Heart left ventricle (tissue), 16 donors: Measurements from ENCODE around the gene CEP170B. TPM values are rescaled to one million over a fixed set of nuclear protein-coding genes. Genes with fewer than 3 reads are reported as not detected.

ENCODE experiments used
- ATAC-seq, 4 donors: fragments of 200-7000 bp; cut with Tn5 transposase; one replicate each; pipeline ENCODE4 v1.9.1; 2020 to 2022; ENCODE audit warnings: moderate library complexity in 4 of 4, mild to moderate bottlenecking in 3 of 4, moderate number of reproducible peaks in 1 of 4
- DNase-seq, 5 donors: peaks; one replicate each; pipeline ENCODE4 v3.0.0-alpha.2; 2020
- H3K27ac ChIP-seq, 12 donors: fragments of 200-600 bp; sonication (generic) in 4 of 12; one replicate each; pipeline versions ENCODE4 v1.5.0 to v1.8.0; 2016 to 2022; ENCODE audit warnings: mild to moderate bottlenecking in 2 of 12
- H3K27me3 ChIP-seq, 9 donors: fragments of 200-600 bp; sonication (generic) in 2 of 9; one replicate each; pipeline versions ENCODE4 v1.5.1 to v1.8.0; 2016 to 2022; ENCODE audit warnings: mild to moderate bottlenecking in 3 of 9
- H3K36me3 ChIP-seq, 9 donors: fragments of 200-600 bp; sonication (generic) in 2 of 9; one replicate each; pipeline versions ENCODE4 v1.5.0 to v1.8.0; 2018 to 2022; ENCODE audit warnings: mild to moderate bottlenecking in 2 of 9
- H3K4me1 ChIP-seq, 12 donors: fragments of 200-600 bp; sonication (generic) in 4 of 12; one replicate each; pipeline versions ENCODE4 v1.5.0 to v1.8.0; 2016 to 2022; ENCODE audit warnings: mild to moderate bottlenecking in 3 of 12
- H3K4me3 ChIP-seq, 12 donors: fragments of 200-600 bp; sonication (generic) in 4 of 12; one replicate each; pipeline versions ENCODE4 v1.5.0 to v1.8.0; 2017 to 2022; ENCODE audit warnings: mild to moderate bottlenecking in 9 of 12, moderate library complexity in 4 of 12
- H3K9me3 ChIP-seq, 12 donors: fragments of 200-600 bp; sonication (generic) in 4 of 12; one replicate each; pipeline versions ENCODE4 v1.5.0 to v1.8.0; 2016 to 2022; ENCODE audit warnings: mild to moderate bottlenecking in 1 of 12
- POLR2A ChIP-seq, 2 donors: fragments of 450-650 bp; IDR thresholded peaks; one replicate each; pipeline ENCODE4 v1.6.1; 2017; ENCODE audit warnings: antibody characterized with exemption in 2 of 2, mild to moderate bottlenecking in 2 of 2, moderate library complexity in 2 of 2
- WGBS, 4 donors: extraction: QIAGEN DNeasy Blood & Tissue Kit in 2 of 4; methylation state at CpG; one replicate each; pipeline versions ENCODE4 v1.1.5 to v1.1.7; 2013 to 2018; 5-methylcytosine and 5-hydroxymethylcytosine counted together
- intact Hi-C, 10 donors: fragments of 100-400 bp; cut with DNase I; formaldehyde crosslinking; loops; one replicate each; pipeline versions ENCODE4 v1.11.1 to v1.14.2; 2022
- polyA plus RNA-seq, 2 donors: library from polyadenylated mRNA; stranded (reverse); fragments of 200-250 nt; gene quantifications; one replicate each; pipeline ENCODE4 v1.2.3, GENCODE V29; 2013
- total RNA-seq, 9 donors: library from RNA; depleted of rRNA in 2 of 9; stranded (reverse); fragments of >200 nt in 2 of 9; fragmentation: NEBNext Ultra II Directional in 3 of 9; extraction: Animal tissue kit (Norgen Biotek cat#: 25700) in 3 of 9; gene quantifications; one replicate each; pipeline versions ENCODE4 v1.1.0 to v1.2.4, GENCODE V29; 2016 to 2023
- TF ChIP-seq, protein P1 (sequence below), 12 donors: fragments of 200-600 bp; sonication (generic) in 4 of 12; IDR thresholded peaks; one replicate each; pipeline versions ENCODE4 v1.5.0 to v1.8.0; 2018 to 2022; ENCODE audit warnings: antibody characterized with exemption in 12 of 12, mild to moderate bottlenecking in 5 of 12
- donor health status: ischemic (EF 13 %, LVEDD 7.1; RV severe dilation, severe dysfunction).
- donor health status: healthy with polysubstance abuse.
- donor health status: DM: no; HTN: yes; CAD: no.
- donor health status: DM: no; HTN: no; CAD: no.
- donor health status: ischemic (EF 25% LVEDD 6.9; RV normal size, moderate dysfunction).
- donor health status: ischemic (EF 25% LVEDD 5.7; RV mildly dilated, moderate dysfunction).
- donor health status: healthy.
- donor health status: DM: yes; HTN: yes; CAD: no.
- donor health status: ischemic (EF 35%, LVEDD 5.7; RV mildly dilated, moderate dysfunction).
- donor health status: nonischemic (EF 11% LVEDD 7.7; RV severe dilation, severe dysfunction).
- donor health status: DM: yes; HTN: yes; CAD: no.
- donor health status: PGD.
- donor health status: ischemic (EF 29% LVEDD 5.4; RV normal size, mild dysfunction).
- donor health status: nonischemic (EF 23%, LVEDD 6.1; RV moderate dilation, normal function).

Gene CEP170B
- total and polyA plus RNA-seq, 11 donors = 7.5 to 21.9 (median 12.5) TPM

DNA sequence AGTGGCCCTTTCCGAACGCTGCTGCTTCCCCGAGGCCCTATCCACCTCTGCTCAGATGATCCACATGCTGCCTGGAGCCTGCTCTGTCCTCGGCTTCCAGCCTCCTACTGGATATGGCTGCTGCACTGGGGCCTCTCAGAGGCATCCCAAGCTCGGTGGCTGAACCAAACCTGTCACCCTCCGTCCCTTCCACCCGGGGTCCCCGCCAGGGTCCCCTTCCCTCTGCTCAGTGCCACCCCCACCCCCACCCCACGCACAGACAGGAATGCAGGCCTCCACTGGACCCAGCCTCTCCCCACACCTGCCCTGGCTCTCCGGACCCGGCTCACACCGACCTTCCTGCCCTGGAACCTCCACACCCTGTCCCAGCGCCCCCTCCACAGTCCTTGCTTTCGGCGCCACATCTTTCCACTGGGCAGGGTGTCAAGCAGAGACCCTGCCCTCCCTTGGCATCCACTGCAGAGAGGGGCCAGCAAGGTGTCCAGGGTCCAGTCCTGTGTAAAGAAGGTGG lies 6.1 kb downstream of the CEP170B start:
- intact Hi-C loops = no loop called here
- Histone ChIP-seq H3K27me3 (peaks cover 0 to 3% (median 0%) of the 10 kb centered on the region in 9 donors), H3K36me3 (peaks cover 0 to 8% (median 0%) of the 10 kb centered on the region in 9 donors), H3K9me3 (no peaks in the 10 kb centered on the region), H3K4me1 (peaks cover 2 to 19% (median 9%) of the 10 kb centered on the region in 12 donors), H3K4me3 (no peak overlapping the region), H3K27ac (no peak overlapping the region)
- 78 to 88% (median 84%) methylated on average over 13 to 15 of the region's 15 CpGs for WGBS, 4 donors
- DNase-seq = peak in 1 of 5 donors; percentile 19
- no peak for ATAC-seq
- TF ChIP-seq, protein P1, sequence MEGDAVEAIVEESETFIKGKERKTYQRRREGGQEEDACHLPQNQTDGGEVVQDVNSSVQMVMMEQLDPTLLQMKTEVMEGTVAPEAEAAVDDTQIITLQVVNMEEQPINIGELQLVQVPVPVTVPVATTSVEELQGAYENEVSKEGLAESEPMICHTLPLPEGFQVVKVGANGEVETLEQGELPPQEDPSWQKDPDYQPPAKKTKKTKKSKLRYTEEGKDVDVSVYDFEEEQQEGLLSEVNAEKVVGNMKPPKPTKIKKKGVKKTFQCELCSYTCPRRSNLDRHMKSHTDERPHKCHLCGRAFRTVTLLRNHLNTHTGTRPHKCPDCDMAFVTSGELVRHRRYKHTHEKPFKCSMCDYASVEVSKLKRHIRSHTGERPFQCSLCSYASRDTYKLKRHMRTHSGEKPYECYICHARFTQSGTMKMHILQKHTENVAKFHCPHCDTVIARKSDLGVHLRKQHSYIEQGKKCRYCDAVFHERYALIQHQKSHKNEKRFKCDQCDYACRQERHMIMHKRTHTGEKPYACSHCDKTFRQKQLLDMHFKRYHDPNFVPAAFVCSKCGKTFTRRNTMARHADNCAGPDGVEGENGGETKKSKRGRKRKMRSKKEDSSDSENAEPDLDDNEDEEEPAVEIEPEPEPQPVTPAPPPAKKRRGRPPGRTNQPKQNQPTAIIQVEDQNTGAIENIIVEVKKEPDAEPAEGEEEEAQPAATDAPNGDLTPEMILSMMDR (IDR thresholded peaks at IDR 0.05) = no peak
- no peak for TF ChIP-seq POLR2A (IDR thresholded peaks at IDR 0.05)

DNA sequence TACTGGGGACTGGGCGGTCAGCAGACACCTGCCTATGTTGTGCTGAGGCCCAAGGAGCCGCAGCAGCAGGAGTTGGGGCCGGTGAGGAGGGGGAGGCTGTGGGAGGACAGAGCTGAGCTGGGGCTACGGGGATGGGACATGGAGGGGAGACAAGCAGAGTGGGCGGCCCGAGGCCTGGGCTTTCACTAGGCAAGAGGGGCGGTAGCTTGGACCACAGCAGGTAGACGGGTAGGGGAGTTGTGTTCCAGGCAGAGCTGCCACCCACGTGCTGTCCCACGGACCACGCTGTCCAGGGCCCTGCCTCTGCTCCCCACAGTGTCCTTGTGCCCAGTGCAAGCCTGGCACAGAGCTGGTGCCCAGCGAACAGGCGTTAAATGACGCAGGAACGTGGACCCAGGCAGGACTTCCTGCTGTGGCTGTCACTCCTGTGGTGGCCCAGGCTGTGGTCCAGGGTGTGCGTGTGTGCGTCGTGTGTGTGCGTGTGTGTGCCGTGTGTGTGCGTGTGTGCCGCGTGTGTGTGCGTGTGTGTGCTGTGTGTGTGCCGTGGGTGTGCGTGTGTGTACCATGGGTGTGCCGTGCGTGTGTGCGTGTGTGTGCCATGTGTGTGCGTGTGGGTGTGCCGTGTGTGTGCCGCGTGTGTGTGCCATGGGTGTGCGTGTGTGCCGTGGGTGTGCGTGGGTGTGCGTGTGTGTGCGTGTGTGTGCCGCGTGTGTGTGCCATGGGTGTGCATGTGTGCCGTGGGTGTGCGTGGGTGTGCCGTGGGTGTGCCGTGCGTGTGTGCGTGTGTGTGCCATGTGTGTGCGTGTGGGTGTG lies 6.8 kb downstream of the CEP170B start:
- Histone ChIP-seq H3K9me3 (no peaks in the 10 kb centered on the region), H3K4me3 (no peak overlapping the region), H3K4me1 (peaks cover 0 to 12% (median 4%) of the 10 kb centered on the region in 12 donors), H3K36me3 (peaks cover 0 to 8% (median 0%) of the 10 kb centered on the region in 9 donors), H3K27me3 (no peaks in the 10 kb centered on the region), H3K27ac (no peak overlapping the region)
- ATAC-seq (no peak), DNase-seq (peak in 1 of 5 donors; percentile 26)
- WGBS, 4 donors = 87 to 93% (median 90%) methylated on average over 46 to 47 of the region's 47 CpGs
- intact Hi-C loops = no loop called here
- TF ChIP-seq, protein P1 (IDR thresholded peaks at IDR 0.05) = no peak
- TF ChIP-seq POLR2A (IDR thresholded peaks at IDR 0.05) = no peak

DNA sequence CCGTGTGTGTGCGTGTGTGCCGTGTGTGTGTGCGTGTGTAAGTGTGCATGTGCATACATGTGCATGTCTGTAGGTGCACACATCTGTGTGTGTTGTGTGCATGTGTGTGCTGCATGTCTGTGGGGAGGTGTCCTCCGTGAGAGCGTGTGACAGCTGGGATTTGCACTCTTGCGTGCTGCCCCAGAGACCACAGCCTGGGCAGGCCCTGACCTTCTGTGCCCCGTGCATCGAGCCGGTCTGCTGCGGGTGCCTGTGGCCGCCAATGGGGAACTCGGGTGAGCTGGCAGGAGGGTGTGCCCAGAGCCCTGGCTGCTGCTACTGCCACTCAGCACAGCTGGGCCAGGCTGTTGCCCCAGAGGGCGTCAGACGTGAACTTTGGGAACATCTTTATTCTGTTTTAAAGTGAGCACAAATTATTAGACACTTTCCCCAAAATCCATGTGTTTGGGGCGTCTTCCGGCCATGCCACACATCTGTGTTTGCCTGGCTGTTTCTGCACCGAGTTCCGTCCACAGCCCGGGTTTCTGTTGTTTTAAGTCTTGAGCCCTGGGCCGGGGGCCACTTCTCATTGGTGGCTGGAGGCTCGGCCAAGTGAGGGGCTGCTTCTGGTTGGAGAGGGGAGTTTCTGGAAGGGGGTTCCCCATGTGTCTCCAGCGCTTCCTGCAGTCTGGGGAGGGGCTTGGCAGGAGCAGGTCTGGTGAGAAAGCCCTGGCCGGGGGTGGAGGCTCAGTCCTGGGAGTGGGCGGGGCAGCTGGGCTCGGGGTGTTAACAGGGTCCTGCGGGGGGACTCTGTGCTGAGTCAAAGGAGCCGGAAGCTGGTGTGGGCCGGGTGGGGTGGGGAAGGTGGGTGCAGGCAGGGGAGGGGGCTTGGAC lies 7.6 kb downstream of the CEP170B start:
- H3K36me3 ChIP-seq = peaks cover 0 to 8% (median 0%) of the 10 kb centered on the region in 9 donors
- peak overlapping the region in 1 of 12 donors; percentile 13 for H3K4me3 ChIP-seq
- H3K4me1 ChIP-seq = peaks cover 0 to 6% (median 4%) of the 10 kb centered on the region in 12 donors
- DNase-seq (peak in 3 of 5 donors; percentile 18 to 63 (median 50)), ATAC-seq (peak; percentile 36 to 50 (median 44))
- H3K9me3 ChIP-seq = no peaks in the 10 kb centered on the region
- no peaks in the 10 kb centered on the region for H3K27me3 ChIP-seq
- TF ChIP-seq, protein P1 (IDR thresholded peaks at IDR 0.05) = no peak
- TF ChIP-seq POLR2A (IDR thresholded peaks at IDR 0.05) = no peak
- no peak overlapping the region for H3K27ac ChIP-seq
- WGBS, 4 donors = 47 to 52% (median 49%) methylated on average over 23 to 29 of the region's 29 CpGs
- intact Hi-C loops = no loop called here
